KMS-11 (cell line): ENCODE results near the gene FADS3.
"Not testable (repeated sequence)": the region's sequence is repeated elsewhere in the genome, so short reads cannot be mapped to it uniquely, and the experiment has no call there.

Experiments
- H2AFZ ChIP-seq: fragments of 200-600 bp; sonication (generic); 2 replicates; pipeline ENCODE4 v1.6.1; 2016; ENCODE audit warnings: antibody characterized with exemption, mixed run types, low read depth
- H3K27ac ChIP-seq: fragments of 200-600 bp; sonication (generic); 2 replicates; pipeline ENCODE4 v1.6.1; 2016; ENCODE audit warnings: mild to moderate bottlenecking, mixed run types
- H3K27me3 ChIP-seq: fragments of 200-600 bp; sonication (generic); 2 replicates; pipeline ENCODE4 v1.6.1; 2017; ENCODE audit warnings: mild to moderate bottlenecking, low read depth, mixed run types, moderate library complexity; ENCODE audit not compliant: insufficient read depth
- H3K36me3 ChIP-seq: fragments of 200-600 bp; sonication (generic); 2 replicates; pipeline ENCODE4 v1.6.1; 2017; ENCODE audit warnings: mild to moderate bottlenecking, mixed run types; ENCODE audit not compliant: insufficient read depth
- H3K4me1 ChIP-seq: fragments of 200-600 bp; sonication (generic); 2 replicates; pipeline ENCODE4 v1.6.1; 2016; ENCODE audit warnings: mild to moderate bottlenecking, low read depth, mixed run types; ENCODE audit not compliant: poor library complexity, severe bottlenecking
- H3K4me2 ChIP-seq: fragments of 200-600 bp; sonication (generic); 2 replicates; pipeline ENCODE4 v1.7.0; 2016; ENCODE audit warnings: mild to moderate bottlenecking, mixed run types
- H3K4me3 ChIP-seq: fragments of 200-600 bp; sonication (generic); IDR thresholded peaks from 2 replicates; pipeline ENCODE4 v1.6.1; 2017; ENCODE audit warnings: low read depth, low read length, mixed read lengths; ENCODE audit not compliant: insufficient read depth
- H3K79me2 ChIP-seq: fragments of 200-600 bp; sonication (generic); 2 replicates; pipeline ENCODE4 v1.6.1; 2016; ENCODE audit warnings: low read depth, mixed run types; ENCODE audit not compliant: insufficient read depth
- H3K9ac ChIP-seq: fragments of 200-600 bp; sonication (generic); 2 replicates; pipeline ENCODE4 v1.6.1; 2016; ENCODE audit warnings: mild to moderate bottlenecking, mixed run types
- H4K20me1 ChIP-seq: fragments of 200-600 bp; sonication (generic); 2 replicates; pipeline ENCODE4 v1.6.1; 2016; ENCODE audit warnings: mild to moderate bottlenecking, mixed run types; ENCODE audit not compliant: insufficient read depth
- CTCF ChIP-seq: fragments of 200-600 bp; sonication (generic); conservative IDR thresholded peaks from 2 replicates; pipeline ENCODE4 v1.6.1; 2017; ENCODE audit warnings: low read depth, mild to moderate bottlenecking, antibody characterized with exemption, low read length, moderate library complexity, mixed read lengths

Gene FADS3

GRCh38 chr11:61885166-61885778 is 6.1 kb downstream of the FADS3 start:
- Histone ChIP-seq H3K4me1 (peaks cover 8% of the 10 kb centered on the region), H3K4me3 (no peak overlapping the region)

GRCh38 chr11:61883947-61884346 is 7.4 kb downstream of the FADS3 start:
- TF ChIP-seq CTCF, result no peak
- H3K4me2 ChIP-seq, result no peak overlapping the region
- H3K9ac ChIP-seq, result no peak overlapping the region
- H3K79me2 ChIP-seq, result no peaks in the 10 kb centered on the region
- no peaks in the 10 kb centered on the region for H3K27me3 ChIP-seq
- H4K20me1 ChIP-seq, result no peaks in the 10 kb centered on the region
- H2AFZ ChIP-seq, result no peak overlapping the region
- no peak overlapping the region for H3K4me3 ChIP-seq
- H3K27ac ChIP-seq, result no peak overlapping the region
- H3K36me3 ChIP-seq, result no peaks in the 10 kb centered on the region
- no peaks in the 10 kb centered on the region for H3K4me1 ChIP-seq

More at GRCh38 chr11:61885166-61885778, 6.1 kb downstream of the FADS3 start:
- Histone ChIP-seq H3K4me2 (no peak overlapping the region), H3K79me2 (no peaks in the 10 kb centered on the region), H3K27me3 (no peaks in the 10 kb centered on the region), H3K36me3 (no peaks in the 10 kb centered on the region), H4K20me1 (no peaks in the 10 kb centered on the region), H2AFZ (no peak overlapping the region), H3K9ac (no peak overlapping the region), H3K27ac (no peak overlapping the region)
- no peak for TF ChIP-seq CTCF

GRCh38 chr11:61883327-61883726 is 8.0 kb downstream of the FADS3 start:
- H3K9ac ChIP-seq, result no peak overlapping the region

GRCh38 chr11:61882879-61883278 is 8.5 kb downstream of the FADS3 start:
- H3K27me3 ChIP-seq, result no peaks in the 10 kb centered on the region
- no peaks in the 10 kb centered on the region for H3K4me1 ChIP-seq
- no peak overlapping the region for H3K9ac ChIP-seq
- H3K4me3 ChIP-seq, result no peak overlapping the region
- no peak for TF ChIP-seq CTCF
- no peaks in the 10 kb centered on the region for H3K79me2 ChIP-seq
- H3K36me3 ChIP-seq, result no peaks in the 10 kb centered on the region
- no peaks in the 10 kb centered on the region for H4K20me1 ChIP-seq
- H3K27ac ChIP-seq, result no peak overlapping the region
- no peak overlapping the region for H3K4me2 ChIP-seq
- no peak overlapping the region for H2AFZ ChIP-seq

More at GRCh38 chr11:61883327-61883726, 8.0 kb downstream of the FADS3 start:
- Histone ChIP-seq H3K27ac (no peak overlapping the region), H3K36me3 (no peaks in the 10 kb centered on the region), H3K27me3 (no peaks in the 10 kb centered on the region), H3K4me1 (no peaks in the 10 kb centered on the region), H3K79me2 (no peaks in the 10 kb centered on the region), H4K20me1 (no peaks in the 10 kb centered on the region), H3K4me2 (no peak overlapping the region), H2AFZ (no peak overlapping the region), H3K4me3 (no peak overlapping the region)
- TF ChIP-seq CTCF, result no peak

- not testable (repeated sequence) for H4K20me1 ChIP-seq, H3K9ac ChIP-seq, H3K27me3 ChIP-seq, H3K27ac ChIP-seq, H2AFZ ChIP-seq, H3K4me3 ChIP-seq, H3K4me2 ChIP-seq, H3K36me3 ChIP-seq, H3K4me1 ChIP-seq, H3K79me2 ChIP-seq
Measured at GRCh38 chr11:61882267-61882666, 9.1 kb downstream of the FADS3 start.
